Stimulated activated CD4-positive, alpha-beta T cell treated with anti-CD3 and anti-CD28 coated beads, Interleukin-15, amount 100 ng/mL, for 48 hours (primary cell): ENCODE data around the gene RINL.
A peak's percentile ranks its signal among the peaks of the same experiment; 100 is the strongest.
"Not testable (repeated sequence)": the region's sequence is repeated elsewhere in the genome, so short reads cannot be mapped to it uniquely, and the experiment has no call there.

ENCODE experiments used
- DNase-seq, 2 donors: peaks; one replicate each; pipeline ENCODE4 v3.0.0-alpha.2; 2020; ENCODE audit warnings: low read depth in 2 of 2

The RINL gene

DNA sequence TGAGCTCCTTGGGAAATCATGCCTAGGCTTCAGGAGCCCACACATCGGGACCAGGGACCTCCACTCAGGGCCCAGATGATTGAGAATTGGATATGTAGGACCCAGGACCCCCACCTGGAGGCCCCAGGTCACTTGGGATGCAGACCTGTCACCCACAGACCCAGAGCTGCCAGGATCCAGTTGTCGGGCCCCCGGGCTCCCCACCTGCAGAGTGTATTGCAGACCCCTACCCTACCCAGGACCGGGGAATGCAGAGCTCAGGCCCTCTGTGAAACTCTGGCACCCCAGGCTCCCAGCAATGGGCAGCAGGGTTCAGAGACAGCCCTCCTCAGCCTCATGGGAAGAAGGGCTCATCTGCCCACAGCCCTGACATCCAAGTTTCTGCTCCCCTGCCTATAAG lies 27.5 kb upstream of the RINL start:
- DNase-seq, result no peak

DNA sequence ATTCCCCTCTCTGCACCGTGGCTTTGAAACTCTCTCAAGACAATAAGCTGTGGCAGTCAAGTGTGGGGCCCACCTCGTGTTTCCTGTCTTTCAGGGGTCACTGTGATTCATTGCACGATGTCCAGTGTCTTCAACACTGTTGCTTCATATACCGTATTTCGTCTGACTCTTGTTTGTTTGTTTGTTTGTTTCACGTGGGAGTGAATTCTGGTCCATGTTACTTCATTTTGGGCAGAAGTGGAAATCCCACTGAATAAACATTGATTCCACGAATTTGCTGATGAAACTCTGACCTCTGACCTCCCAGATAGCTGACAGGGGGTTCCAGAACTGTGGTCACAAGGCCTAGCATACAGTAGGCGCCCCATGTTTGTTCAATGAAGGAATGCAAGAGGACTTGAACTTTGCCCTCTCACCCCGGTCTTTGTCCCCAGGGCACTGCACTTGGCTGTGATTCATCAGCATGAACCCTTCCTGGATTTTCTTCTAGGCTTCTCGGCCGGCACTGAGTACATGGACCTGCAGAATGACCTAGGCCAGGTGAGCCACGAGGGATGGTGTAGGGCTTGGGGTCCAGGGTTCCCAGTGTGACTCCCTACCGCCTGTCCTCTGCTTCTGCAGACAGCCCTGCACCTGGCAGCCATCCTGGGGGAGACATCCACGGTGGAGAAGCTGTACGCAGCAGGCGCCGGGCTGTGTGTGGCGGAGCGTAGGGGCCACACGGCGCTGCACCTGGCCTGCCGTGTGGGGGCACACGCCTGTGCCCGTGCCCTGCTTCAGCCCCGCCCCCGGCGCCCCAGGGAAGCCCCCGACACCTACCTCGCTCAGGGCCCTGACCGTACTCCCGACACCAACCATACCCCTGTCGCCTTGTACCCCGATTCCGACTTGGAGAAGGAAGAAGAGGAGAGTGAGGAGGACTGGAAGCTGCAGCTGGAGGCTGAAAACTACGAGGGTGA lies 26.8 kb upstream of the RINL start:
- DNase-seq, result no peak

GRCh38 chr19:38901683-38902082 lies 23.6 kb upstream of the RINL start:
- DNase-seq, result no peak

DNA sequence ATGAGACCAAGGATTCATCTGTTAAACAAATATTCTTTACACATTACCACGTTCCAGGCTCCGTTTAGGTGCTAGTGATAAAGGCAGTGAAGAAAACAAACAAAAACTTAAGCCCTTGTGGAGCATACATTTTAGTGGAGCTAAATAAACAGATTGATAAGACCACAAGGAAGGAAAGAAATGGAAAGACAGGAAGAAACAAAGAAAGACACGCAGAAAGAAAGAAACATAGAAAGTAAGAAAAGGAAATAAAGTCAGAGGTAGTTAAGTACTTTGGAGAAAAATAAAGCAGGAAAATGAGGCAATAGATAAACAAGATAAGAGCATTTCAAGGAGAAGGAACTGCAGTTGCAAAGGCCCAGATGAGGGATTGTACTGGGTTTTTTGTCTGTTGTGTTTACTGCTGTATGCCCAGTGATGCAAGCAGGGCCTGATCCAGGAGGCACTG lies 22.7 kb upstream of the RINL start:
- DNase-seq, result no peak

DNA sequence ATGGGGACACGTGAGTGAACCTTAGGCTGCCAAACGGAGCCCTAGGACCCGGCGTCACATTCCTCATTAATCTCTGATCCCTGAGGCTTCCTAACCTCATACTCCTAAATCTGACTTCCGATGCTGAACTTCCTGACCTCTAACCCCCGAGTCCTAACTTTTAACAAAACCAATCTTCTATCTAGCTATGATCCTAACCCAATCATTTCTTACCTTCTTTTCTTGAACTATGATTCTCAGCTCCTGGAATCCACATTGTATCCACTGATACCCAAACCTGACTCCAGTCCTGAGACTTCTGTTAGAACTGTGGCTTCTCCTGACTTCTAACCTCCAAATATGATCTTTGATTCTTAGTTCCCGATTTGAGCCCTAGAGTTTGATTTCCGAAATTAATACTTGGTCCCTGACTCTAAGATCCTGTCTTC lies 22.1 kb upstream of the RINL start:
- DNase-seq, result no peak

DNA sequence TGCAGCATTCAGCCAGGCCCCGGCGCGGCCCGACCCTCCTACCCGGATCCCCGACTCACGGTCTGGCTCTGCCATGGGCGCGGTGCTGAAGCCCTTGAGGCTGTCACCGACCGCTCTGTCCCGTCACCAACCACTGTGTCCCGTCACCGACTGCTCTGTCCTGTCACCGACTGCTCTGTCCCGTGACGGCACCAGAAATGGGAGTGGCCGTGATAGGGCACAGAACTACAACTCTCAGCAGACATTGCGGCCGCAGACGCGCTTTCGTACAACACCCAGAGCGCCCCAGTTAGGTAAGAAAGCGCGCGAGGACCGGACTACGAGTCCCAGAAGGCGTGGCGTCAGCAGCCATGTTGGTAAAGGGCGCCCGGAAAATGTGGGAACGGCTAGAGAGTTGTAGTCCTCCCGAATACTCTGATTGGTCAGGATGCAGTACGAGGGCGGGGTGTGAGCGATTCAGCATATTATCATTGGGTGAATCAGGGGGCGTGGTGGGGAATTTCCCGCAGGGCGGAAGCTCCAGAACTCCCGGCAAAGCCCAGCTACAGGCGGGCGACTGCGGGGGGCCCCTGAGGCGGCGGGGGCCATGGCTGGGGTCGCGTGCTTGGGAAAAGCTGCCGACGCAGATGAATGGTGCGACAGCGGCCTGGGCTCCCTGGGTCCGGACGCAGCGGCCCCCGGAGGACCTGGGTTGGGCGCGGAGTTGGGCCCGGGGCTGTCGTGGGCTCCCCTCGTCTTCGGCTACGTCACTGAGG lies 21.5 kb upstream of the RINL start, which contains the start of the genes NFKBIB and SIRT2:
Gene NFKBIB, plus strand, starts transcription at position 523 of the 755 bp plus-strand sequence. Its CDS starts 64 bp downstream, at position 587.
Gene SIRT2, minus strand, starts transcription at position 172 of the 755 bp plus-strand sequence. Its CDS starts 97 bp downstream, at position 75.
- DNase-seq, result peak; percentile 99

- no peak for DNase-seq
These were observed 20.8 kb upstream of the RINL start for GRCh38 chr19:38898788-38899446.

DNA sequence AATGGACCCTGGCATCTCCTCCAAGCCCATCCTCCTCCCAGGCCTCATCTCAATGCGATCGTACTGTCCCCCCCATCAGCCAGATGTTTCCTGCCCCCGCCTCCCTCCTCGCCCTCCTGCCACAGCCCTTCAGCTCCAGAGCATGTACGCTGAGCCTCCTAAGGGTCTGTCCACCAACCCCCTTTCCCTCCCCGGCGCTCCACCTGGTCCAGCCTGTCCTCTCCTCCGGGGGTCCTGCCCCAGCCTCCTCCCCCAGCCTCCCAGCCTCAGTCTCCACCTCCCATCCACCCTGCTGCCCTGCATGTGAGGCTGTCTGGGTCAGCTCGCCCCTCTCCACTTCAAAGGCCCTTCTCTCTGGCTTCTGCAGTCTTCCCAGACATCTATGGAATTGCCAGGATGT lies 16.9 kb upstream of the RINL start:
- DNase-seq, result no peak

DNA sequence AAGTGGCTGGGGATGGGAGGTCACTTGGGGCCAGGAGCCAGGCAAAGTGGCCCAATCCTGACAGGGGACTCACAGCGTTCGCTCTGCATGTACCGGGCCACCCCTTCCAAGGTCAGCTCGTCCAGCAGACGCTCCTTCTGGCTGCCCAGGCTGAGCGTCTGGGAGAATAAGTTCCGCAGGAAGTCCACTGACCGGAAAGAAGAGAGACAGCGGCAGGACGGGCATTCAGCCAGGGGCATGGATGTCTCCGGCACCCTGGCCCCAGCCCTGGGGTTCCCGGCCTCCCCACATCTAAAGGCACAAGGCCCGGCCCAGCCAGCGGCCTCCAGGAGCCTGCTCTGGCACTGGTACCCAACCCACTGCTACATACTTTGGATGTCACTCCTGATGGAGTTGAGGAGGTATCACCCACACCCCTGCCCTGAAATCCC lies 15.3 kb upstream of the RINL start:
- no peak for DNase-seq

DNA sequence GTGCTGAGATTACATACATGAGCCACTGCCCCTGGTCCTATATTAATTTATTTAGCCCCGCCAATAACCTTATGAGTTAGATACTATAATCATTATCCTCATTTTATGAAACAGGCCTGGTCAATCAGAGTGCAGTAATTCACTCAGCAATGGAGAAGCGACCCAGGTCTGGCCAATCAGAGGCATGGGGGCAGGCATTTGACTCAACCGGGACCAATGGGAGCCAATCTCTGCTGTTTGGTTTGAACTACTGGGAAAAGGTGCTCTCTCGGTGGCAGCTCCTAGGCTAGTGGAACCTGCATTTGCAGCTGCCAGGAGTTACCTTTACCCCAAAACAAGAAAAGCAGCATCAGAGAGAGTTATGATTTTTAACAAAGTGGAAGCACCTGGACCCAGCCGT lies 14.8 kb upstream of the RINL start:
- no peak for DNase-seq

DNA sequence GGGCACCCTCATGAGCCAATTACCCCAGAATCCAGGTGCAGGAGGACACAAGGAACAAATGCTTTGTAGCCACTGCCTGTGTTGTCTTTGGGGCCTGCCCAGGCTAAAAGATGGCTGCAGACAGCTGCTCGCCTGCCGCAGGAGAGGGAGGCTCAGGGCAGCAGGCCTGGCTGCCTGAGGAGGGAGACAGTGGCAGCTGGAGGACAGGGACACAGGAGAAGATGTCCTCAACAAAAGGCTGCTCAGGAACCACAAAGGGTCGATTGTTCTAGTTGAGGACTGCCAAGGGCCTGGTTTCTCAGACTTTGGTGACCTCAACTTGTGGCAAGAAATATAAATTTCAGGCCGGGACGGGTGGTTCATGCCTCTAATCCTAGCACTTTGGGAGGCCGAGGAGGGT lies 13.7 kb upstream of the RINL start:
- DNase-seq, result no peak

DNA sequence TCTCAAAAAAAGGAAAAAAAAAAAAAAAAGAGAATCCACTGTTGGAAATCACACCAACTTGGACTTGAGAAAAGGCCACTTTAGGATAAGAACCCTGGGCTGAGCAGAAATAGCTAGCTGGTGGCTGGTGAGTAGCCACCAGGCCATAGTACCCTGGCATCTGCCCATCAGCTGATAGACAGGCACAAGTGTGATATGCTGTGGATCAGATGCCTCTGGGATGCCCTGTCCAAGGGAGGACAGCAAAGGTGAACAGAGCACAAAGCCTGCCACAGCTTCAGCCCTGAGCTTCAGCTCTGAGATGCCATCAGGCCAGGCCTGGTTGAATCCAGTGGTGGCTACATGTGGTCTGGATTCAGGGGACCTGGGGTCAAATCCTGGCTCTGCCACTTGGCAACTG lies 12.6 kb upstream of the RINL start:
- no peak for DNase-seq

DNA sequence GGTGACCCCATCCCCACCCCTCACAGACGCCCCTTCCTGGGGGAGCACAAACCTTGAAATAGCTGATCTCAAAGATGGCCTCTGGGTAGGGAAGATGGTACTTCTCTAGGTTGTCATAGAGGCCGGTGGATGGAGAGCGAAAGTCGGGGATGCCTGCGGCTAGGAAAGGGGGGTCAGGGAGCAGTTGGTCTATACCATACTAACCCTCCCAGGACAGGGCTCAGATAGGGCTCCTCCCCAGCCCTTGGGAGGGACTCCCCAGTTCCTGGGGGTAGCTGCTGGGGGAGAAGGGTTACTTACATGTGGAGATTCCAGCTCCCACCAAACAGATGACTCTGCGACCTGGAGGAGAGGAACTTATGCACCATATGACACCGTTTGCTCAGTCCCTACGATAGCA lies 11.7 kb upstream of the RINL start:
- DNase-seq, result no peak

- no peak for DNase-seq
These were observed 10.8 kb upstream of the RINL start for GRCh38 chr19:38888876-38889275.

DNA sequence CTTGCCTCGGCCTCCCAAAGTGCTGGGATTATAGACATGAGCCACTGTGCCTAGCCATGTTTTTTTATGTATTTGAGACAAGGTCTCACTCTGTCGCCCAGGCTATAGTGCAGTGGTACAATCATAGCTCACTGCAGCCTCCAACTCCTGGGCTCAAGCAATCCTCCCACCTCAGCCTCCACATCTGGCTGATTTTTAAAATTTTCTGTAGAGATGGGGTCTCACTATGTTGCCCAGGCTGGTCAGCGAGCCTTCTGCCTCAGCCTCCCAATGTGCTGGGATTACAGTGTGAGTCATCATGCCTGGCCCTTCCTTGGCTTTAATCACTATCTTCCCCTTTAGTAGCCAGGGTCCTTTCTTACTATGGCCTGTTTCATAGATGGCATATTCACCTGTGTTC lies 6.6 kb upstream of the RINL start:
- not testable (repeated sequence) for DNase-seq

DNA sequence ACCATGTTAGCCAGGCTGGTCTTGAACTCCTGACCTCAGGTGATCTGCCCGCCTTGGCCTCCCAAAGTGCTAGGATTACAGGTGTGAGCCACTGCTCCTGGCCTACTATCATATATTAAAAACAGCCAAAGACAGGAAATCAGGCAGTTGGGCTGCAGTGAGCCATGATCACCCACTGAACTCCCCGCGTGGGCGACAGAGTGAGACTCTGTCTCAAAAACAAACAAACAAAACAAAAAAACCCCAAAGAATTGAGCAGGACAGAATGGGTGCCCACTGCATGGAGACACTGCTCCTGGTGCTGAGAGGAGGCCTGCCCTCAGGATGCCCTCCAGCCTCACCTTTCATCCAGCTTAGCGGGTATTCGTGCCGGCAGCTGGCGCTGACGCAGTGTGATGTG lies 5.2 kb upstream of the RINL start:
- no peak for DNase-seq

DNA sequence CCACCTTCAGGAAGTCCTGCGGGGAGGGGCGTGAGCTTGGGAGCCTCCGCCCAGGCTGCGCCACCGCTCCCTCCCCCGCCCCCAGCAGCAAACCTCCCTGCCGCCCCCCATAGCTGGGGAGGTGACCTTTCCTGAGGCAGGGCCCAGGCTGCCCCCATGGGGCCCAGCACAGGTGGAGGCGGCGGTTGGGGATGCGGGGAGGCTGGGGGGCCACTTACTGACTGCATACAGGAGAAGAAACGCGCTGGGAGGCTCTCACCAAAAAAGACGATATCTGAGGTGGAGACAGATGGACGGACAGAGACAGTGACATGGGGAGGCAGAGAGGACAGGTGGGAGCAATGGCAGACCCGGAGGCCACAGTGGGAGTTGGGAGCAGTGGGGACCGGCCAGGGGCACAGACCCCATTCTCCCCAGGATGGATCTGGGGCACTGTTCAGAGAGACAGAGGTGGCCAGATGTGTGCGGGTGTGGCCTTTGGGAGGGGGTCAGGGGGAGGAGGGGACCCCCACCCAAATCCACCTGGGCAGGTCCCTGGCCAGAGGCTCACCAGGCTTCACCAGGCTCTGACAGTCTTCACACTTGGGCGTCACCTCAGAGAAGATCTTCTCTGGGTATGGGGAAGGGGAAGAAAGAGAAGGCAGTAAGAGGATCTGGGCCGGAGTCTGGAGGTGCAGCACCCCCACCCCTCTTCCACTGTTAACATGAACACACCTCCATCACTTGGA lies 3.0 kb upstream of the RINL start:
- no peak for DNase-seq

DNA sequence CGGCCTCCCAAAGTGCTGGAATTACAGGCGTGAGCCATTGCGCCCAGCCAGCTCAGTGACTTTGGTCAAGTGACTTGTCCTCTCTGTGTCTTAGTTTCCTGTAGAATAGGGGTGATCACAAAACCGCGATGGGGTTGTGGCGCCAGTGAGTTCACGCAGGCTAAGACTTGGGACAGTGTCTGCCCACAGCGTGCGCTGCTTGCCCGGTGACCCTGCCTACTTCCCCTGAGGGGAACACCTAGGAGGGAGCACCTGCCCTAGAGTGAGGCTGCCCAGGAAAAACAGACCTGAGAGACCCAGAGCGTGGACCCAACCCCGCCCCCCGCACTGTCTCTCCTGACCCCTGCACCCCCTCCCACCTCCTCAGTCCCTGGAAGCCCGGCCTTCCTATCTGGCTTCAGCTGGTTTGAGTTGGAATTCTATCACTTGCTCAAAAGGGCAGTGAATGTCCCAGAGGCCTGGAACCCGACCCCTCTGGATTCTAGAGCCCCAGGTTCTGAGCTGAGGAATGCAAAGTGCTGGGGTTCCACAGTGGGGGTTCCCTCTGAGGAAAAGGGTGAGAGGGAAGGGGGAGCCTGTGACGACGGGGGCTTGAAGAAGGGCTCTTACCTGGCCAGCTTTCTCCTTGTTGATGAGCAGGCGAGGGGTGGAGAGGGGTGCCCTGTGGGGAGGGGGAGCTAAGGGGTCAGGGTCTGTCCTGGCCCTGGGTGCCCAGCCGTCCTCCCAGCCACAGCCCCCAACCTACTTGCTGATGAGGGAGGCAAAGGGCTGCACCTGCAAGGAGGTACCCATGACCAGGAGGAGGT lies 2.2 kb upstream of the RINL start:
- no peak for DNase-seq

GRCh38 chr19:38879400-38879751 lies 1.3 kb upstream of the RINL start:
- DNase-seq, result no peak

DNA sequence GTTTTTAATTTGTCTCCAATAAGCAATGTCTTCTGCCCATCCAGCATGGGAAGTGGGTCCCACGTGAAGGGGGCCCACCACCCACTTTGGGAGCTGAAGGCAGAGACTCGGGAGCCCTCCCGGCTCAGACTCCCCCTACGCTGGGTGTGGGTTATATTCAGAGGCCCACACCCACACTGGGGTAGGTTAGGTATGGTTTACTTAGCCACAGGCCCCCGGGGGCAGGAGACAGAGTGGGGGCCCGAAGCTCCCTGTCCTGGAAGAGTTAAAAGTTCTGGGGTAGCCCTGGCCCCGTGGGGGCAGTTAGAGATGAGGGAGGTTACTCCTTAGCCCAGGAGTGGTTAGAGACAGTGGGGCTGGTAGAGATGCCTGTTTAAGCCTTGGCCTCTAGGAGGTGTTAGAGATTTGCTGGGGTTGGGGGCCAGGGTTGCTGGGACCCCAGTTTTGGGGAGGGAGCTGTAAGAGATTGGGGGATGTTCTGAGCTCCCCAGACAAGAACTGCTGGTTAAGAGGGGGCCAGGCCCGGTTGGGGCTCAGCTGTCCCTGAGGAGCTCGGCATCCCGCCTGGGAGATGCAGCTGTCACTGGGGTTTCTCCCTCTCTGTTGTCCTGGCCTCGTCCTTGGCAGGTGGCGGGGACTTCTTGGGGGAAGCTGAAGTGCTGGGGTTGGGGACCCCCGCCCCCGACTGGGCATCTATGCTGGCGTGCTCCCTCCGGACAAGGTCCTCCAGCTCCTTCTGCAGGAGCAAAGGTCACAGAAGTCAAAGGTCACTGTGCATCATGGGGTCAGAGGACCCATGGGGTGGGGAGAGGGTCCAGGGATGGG lies 712 bp upstream of the RINL start:
- no peak for DNase-seq
